Activated CD8-positive, alpha-beta T cell treated with anti-CD3 and anti-CD28 coated beads, Interleukin-2, amount 10 ng/mL, durations not matched to agents 7 days and 5 days (primary cell): ENCODE data around the gene FLT4. TPM values are rescaled to one million over a fixed set of nuclear protein-coding genes. Genes with fewer than 3 reads are reported as not detected.
"Not testable (repeated sequence)": the region's sequence is repeated elsewhere in the genome, so short reads cannot be mapped to it uniquely, and the experiment has no call there.

Source experiments
- ATAC-seq: fragments of 150-1000 bp; cut with Tn5 transposase; one replicate; pipeline ENCODE4 v1.10.0; 2021; ENCODE audit warnings: moderate library complexity
- CTCF ChIA-PET: fragments of 350-600 bp; sonication (Branson Sonifier 250); formaldehyde crosslinking; loops from one replicate; lab custom pipeline; 2021; ENCODE audit warnings: antibody characterized with exemption; lab: Charles Lee
- POLR2A ChIA-PET: fragments of 350-600 bp; sonication (Branson Sonifier 250); formaldehyde crosslinking; loops from one replicate; lab custom pipeline; 2021; ENCODE audit warnings: antibody characterized with exemption; lab: Charles Lee
- DNase-seq: peaks from one replicate; pipeline ENCODE4 v3.0.0-alpha.2; 2020
- H3K27ac Mint-ChIP-seq: one replicate; pipeline ENCODE4 v1.8.0; 2021; ENCODE audit warnings: mild to moderate bottlenecking, mixed read lengths
- H3K27me3 Mint-ChIP-seq: one replicate; pipeline ENCODE4 v1.8.0; 2021; ENCODE audit warnings: low read depth, mixed read lengths
- H3K36me3 Mint-ChIP-seq: one replicate; pipeline ENCODE4 v1.8.0; 2021; ENCODE audit warnings: low read depth, mixed read lengths
- H3K4me1 Mint-ChIP-seq: one replicate; pipeline ENCODE4 v1.8.0; 2021; ENCODE audit warnings: low read depth, mixed read lengths
- H3K4me3 Mint-ChIP-seq: one replicate; pipeline ENCODE4 v1.8.0; 2021; ENCODE audit warnings: mild to moderate bottlenecking, mixed read lengths
- H3K9me3 Mint-ChIP-seq: one replicate; pipeline ENCODE4 v1.8.0; 2022; ENCODE audit warnings: mixed read lengths; ENCODE audit not compliant: insufficient read depth
- total RNA-seq, 2 experiments: library from RNA; stranded (reverse); gene quantifications; one replicate each; pipeline ENCODE4 v1.2.3, GENCODE V29; 2021

FLT4 gene
- total RNA-seq, 2 experiments from 2014 or later, result 0.90 to 1.6 TPM

DNA sequence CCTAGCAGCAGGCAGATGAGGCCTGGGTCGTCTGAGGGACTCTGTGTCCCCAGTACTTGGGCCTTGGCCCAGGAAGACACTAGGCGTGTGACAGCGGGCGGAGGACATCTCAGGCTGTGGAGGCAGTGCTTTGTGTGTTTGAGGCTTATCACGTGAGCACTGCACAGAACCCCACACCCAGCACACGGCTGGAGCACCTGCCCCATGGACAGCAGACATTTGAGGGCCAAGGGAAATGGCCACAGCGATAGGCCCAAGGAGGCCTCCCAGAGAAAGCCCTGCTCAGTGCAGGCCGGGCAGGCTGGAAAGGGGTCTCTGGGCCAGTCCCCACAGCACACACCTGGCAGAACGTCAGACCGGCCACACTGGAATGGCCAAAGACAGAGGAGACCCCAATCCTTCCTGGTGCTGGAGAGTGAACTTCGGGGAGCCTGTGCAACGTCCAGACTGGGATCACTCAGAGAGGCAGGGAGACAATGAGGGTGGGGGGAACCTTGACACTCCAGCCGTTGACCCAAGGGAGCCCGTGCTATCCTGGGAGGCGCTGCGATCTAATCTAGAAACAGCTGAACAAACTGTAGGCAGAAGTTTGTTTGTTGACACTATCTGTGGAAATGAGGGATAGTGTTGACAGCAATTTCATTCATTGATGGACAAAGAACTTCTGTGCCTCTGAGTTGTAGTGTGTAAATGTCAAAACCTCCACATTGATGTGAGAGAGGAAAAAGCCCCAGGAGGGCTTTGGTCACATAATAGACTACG is 19.6 kb upstream of the FLT4 start:
- POLR2A ChIA-PET, result no interaction called here
- CTCF ChIA-PET, result interaction anchor here (1.5 kb wide), 1 partner anchor 151 kb away, joined by 4 read pairs; no protein-coding TSS in a partner anchor
- Mint-ChIP-seq H3K4me1 (peaks cover 12% of the 10 kb centered on the region), H3K4me3 (no peak overlapping the region), H3K27ac (no peak overlapping the region), H3K36me3 (no peaks in the 10 kb centered on the region), H3K27me3 (peaks cover 5% of the 10 kb centered on the region), H3K9me3 (no peaks in the 10 kb centered on the region)
- no peak for ATAC-seq
- no peak for DNase-seq

DNA sequence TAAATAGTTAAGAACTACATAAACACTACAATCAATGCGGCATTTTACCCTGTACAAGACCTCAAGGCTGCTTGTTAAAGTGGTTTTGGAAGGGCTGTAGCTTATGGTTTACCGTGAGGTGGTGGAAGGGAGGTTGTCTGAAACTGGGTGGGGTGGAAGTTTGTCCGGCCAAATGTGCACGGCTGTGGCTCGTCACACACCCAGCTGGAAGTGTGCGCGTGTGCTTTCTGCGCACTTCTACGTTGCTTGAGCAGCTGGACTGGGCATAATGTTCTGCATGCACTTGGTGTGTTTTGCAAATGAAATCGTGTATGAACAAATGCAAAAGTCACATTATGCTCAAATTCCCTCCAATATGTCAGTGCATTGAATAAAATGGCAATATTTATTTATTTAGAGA is 17.4 kb upstream of the FLT4 start:
- ATAC-seq (no peak), DNase-seq (no peak)
- peaks cover 2% of the 10 kb centered on the region for H3K27me3 Mint-ChIP-seq
- CTCF ChIA-PET, result interaction anchor here (0.7 to 1.1 kb wide), 3 partner anchors 24 to 60 kb away, joined by 3 read pairs; no protein-coding TSS in a partner anchor
- peaks cover 12% of the 10 kb centered on the region for H3K4me1 Mint-ChIP-seq
- H3K9me3 Mint-ChIP-seq, result no peaks in the 10 kb centered on the region
- H3K36me3 Mint-ChIP-seq, result no peaks in the 10 kb centered on the region
- no peak overlapping the region for H3K4me3 Mint-ChIP-seq
- POLR2A ChIA-PET, result no interaction called here
- H3K27ac Mint-ChIP-seq, result no peak overlapping the region

DNA sequence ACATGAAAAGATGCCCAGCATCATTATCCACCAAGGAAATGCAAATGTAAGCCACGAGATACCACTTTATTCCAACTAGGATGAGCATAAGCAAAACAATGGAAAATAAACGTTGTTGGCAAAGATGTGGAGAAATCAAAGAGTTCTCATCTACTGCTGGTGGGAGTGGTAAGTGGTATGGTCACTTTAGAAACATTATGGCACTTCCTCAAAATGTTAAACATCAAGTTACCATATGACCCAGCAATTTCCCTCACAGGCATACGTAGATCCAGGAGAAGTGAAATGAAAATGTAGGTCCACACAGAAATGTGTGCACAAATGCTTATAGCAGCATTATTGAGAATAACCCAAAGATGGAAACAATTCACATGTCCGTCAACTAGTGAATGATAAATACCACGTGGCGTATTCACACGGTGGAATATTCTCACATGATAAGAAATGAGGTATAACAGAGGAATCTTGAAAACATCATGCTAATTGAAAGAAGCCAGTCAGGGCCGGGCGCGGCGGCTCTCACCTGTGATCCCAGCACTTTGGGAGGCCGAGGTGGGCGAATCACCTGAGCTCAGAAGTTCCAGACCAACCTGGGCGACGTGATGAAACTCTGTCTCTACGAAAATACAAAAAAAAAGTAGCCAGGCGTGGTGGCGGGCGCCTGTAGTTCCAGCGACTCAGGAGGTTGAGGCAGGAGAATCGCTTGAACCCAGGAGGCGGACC is 16.4 kb upstream of the FLT4 start:
- H3K36me3 Mint-ChIP-seq, result no peaks in the 10 kb centered on the region
- H3K9me3 Mint-ChIP-seq, result no peaks in the 10 kb centered on the region
- H3K4me1 Mint-ChIP-seq, result peaks cover 12% of the 10 kb centered on the region
- CTCF ChIA-PET, result interaction anchor here (0.7 kb wide), 1 partner anchor 46 kb away, joined by 3 read pairs; no protein-coding TSS in a partner anchor
- POLR2A ChIA-PET, result no interaction called here
- no peak overlapping the region for H3K4me3 Mint-ChIP-seq
- H3K27me3 Mint-ChIP-seq, result peaks cover 4% of the 10 kb centered on the region
- DNase-seq, result no peak
- no peak overlapping the region for H3K27ac Mint-ChIP-seq
- ATAC-seq, result no peak

DNA sequence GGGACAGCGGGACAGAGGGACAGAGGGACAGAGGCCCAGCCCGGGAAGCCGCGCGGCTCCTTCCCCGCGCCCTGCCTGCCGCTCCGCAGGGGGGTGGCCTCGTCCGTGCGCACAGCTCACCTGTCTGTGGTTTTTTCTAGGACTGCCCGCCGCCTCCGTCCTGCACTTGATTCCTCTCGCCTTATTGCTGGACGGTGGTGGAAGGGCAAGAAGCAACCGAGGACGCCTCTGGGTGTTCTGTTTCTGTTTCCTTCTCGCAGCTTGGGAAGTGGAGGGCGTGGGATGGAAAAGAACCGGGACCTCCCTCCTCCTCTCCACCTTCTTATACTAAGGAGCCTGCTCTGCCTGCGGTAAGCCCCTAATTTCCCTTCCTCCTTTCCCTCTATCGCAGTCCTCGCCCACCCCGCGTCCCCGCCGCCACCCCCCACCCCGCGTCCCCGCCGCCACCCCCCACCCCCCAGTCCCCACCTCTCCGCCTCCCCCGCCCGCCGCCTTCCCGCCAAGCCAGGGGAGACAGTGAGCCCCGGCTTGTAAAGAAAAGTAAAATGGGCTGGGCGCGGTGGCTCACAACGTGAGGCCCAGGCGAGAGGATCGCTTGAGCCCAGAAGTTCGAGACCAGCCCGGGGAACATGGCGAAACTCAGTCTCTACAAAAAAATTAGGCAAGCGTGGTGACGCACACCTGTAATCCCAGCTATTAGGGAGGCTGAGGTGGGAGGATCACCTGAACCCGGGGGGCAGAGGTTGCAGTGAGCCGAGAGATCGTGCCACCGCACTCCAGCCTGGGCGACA is 9.6 kb upstream of the FLT4 start:
- H3K4me1 Mint-ChIP-seq, result no peaks in the 10 kb centered on the region
- DNase-seq, result no peak
- no peaks in the 10 kb centered on the region for H3K9me3 Mint-ChIP-seq
- ATAC-seq, result no peak
- H3K27ac Mint-ChIP-seq, result no peak overlapping the region
- no peaks in the 10 kb centered on the region for H3K36me3 Mint-ChIP-seq
- peaks cover 33% of the 10 kb centered on the region for H3K27me3 Mint-ChIP-seq
- H3K4me3 Mint-ChIP-seq, result no peak overlapping the region
- ChIA-PET POLR2A (no interaction called here), CTCF (no interaction called here)

DNA sequence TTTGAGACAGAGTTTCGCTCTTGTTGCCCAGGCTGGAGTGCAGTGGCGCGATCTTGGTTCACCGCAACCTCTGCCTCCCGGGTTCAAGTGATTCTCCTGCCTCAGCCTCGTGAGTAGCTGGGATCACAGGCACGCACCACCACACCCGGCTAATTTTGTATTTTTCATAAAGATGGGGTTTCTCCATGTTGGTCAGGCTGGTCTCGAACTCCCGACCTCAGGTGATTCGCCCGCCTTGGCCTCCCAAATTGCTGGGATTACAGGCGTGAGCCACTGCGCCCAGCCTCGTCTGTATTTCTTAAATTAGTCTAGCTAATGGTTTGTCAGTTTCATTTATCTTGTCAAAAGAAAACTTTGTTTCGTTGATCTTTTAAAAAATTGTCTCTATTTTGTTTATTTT is 5.8 kb upstream of the FLT4 start:
- ATAC-seq, H3K27ac Mint-ChIP-seq, H3K4me1 Mint-ChIP-seq, H3K36me3 Mint-ChIP-seq, POLR2A ChIA-PET, CTCF ChIA-PET, DNase-seq, H3K4me3 Mint-ChIP-seq, H3K9me3 Mint-ChIP-seq: not testable (repeated sequence)
- H3K27me3 Mint-ChIP-seq, result peaks cover 38% of the 10 kb centered on the region

DNA sequence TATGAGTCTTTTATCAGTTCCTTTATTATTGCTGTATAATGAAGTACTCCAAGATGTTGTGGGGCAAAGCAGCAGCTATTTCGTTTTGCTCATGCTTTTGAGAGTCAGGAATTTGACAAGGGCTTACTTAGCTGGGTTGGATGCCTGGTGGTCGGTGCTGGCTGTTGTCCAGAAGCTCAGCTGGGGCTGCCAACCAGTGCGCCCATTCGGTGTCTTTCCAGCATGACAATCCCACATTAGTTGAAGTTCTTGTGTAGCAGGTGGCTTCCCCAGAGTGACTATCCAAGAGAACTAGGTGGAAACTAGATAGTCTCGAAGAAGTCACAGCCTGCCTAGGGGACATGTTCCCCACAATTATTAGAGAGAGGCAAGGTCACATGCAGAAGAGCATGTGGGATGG is 3.4 kb upstream of the FLT4 start:
- ChIA-PET CTCF (interaction anchor here (1.5 kb wide), 1 partner anchor 34 kb away, joined by 5 read pairs; no protein-coding TSS in a partner anchor), POLR2A (no interaction called here)
- H3K9me3 Mint-ChIP-seq, result no peaks in the 10 kb centered on the region
- peaks cover 43% of the 10 kb centered on the region for H3K27me3 Mint-ChIP-seq
- DNase-seq, result no peak
- H3K4me1 Mint-ChIP-seq, result peaks cover 11% of the 10 kb centered on the region
- no peaks in the 10 kb centered on the region for H3K36me3 Mint-ChIP-seq
- no peak overlapping the region for H3K4me3 Mint-ChIP-seq
- no peak for ATAC-seq
- H3K27ac Mint-ChIP-seq, result no peak overlapping the region

DNA sequence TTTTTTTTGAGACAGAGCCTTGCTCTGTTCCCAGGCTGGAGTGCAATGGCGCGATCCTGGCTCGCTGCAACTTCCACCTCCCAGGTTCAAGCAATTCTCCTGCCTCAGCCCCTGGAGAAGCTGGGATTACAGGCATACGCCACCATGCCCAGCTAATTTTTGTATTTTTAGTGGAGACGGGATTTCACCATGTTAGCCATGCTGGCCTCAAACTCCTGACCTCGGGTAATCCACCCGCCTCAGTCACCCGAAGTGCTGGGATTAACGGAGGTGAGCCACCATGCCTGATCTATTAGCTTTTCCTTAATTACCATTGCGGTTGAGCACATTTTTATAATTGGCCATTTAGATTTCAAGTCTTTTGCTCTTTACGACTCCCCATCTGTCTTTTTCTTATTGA is 2.9 kb upstream of the FLT4 start:
- POLR2A ChIA-PET, result no interaction called here
- no peaks in the 10 kb centered on the region for H3K9me3 Mint-ChIP-seq
- CTCF ChIA-PET, result interaction anchor here (1.5 kb wide), 1 partner anchor 33 kb away, joined by 5 read pairs; no protein-coding TSS in a partner anchor
- H3K27me3 Mint-ChIP-seq, result peaks cover 46% of the 10 kb centered on the region
- ATAC-seq (no peak), DNase-seq (no peak)
- H3K4me1 Mint-ChIP-seq, result peaks cover 11% of the 10 kb centered on the region
- H3K36me3 Mint-ChIP-seq, result no peaks in the 10 kb centered on the region
- H3K4me3 Mint-ChIP-seq, result no peak overlapping the region
- H3K27ac Mint-ChIP-seq, result no peak overlapping the region

DNA sequence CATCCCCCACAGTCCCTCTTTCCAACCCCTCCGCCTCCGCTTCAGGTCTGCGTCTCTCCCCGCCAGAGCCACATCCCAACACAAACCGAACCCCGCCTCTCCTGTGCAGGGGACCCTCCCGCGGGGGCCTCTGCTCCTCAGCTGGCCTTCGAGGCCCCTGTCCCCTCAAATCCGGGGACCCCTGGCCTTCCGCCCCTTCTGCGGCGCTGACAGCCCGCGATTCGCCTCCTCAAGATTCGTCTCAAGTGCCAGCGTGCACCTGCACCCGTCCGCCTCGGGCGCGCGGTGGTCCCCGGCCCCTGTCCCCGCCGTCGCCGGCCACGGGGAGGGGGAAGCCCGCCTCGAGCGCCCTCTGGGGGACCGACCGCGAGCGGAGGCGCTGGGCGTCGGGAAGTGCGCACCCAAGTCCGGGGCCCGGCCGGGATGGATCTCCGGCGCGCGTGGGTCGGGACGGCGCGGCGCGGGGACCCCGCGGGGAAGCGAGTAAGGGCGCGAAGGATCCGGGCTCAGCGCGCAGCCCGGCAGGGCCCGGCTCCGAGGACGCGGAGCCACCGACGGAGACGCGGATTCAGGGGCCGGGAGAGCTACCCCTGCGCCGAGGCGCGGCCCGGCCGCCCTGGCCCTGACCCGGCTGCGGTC is 623 bp downstream of the FLT4 start:
- H3K4me1 Mint-ChIP-seq, result peaks cover 11% of the 10 kb centered on the region
- CTCF ChIA-PET, result interaction anchor here (0.8 to 1.6 kb wide), 5 partner anchors 8 to 70 kb away, joined by 3 to 4 read pairs (median 3); no protein-coding TSS in a partner anchor
- no peak overlapping the region for H3K27ac Mint-ChIP-seq
- H3K27me3 Mint-ChIP-seq, result peaks cover 37% of the 10 kb centered on the region
- no peaks in the 10 kb centered on the region for H3K36me3 Mint-ChIP-seq
- POLR2A ChIA-PET, result no interaction called here
- peak; percentile 47 for ATAC-seq
- no peaks in the 10 kb centered on the region for H3K9me3 Mint-ChIP-seq
- no peak for DNase-seq
- peak overlapping the region; percentile 57 for H3K4me3 Mint-ChIP-seq

DNA sequence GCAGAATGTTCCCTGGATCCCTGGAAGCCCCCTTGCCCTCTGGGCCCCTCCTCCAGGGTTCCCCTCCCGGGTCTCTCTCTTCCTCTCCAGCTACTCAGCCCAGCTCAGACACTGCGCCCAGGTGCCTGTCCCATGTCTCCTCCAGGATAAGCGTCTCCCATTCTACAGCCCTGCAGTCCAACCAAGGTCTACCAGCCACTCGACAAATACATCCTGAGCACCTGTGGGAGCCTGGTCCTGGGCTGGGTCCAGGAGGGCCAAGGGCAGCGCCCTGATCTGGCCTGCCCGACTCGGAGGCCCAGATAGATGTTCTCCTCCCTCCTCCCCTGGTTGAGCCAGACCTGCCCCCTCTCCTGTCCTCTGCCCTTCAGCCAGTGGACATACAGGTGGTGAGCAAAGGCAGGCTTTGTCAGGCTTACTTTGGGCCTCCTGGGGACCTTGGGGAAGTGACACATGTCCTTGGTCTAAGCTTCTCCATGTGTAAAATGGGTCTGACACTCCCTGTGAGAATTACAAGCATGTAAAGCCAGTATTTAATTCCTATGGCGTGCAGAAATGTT is 1.4 kb downstream of the FLT4 start:
- H3K36me3 Mint-ChIP-seq, result no peaks in the 10 kb centered on the region
- no peaks in the 10 kb centered on the region for H3K9me3 Mint-ChIP-seq
- peak overlapping the region; percentile 57 for H3K4me3 Mint-ChIP-seq
- H3K27me3 Mint-ChIP-seq, result peaks cover 37% of the 10 kb centered on the region
- ATAC-seq (no peak), DNase-seq (no peak)
- no peak overlapping the region for H3K27ac Mint-ChIP-seq
- ChIA-PET POLR2A (no interaction called here), CTCF (interaction anchor here (0.8 to 1.6 kb wide), 5 partner anchors 9 to 71 kb away, joined by 3 to 4 read pairs (median 3); no protein-coding TSS in a partner anchor)
- H3K4me1 Mint-ChIP-seq, result peaks cover 11% of the 10 kb centered on the region

DNA sequence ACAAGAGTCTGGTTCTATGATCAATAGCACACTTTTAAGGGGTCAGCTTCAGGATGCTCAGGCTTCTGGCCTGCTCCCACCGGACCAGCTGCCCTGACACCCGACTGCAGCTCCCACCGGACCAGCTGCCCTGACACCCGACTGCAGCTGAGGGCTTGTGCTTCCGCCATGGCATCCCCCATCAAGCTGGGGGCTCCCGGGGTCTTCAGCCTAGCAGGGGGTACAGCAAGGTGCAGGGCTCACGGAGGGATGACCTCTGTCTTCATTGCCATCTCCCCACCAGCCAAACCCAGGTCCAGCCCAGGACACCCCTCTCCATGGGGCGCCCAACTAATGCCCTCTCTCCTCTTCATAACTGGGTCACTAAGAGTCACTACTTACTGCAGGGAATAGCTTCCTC is 1.9 kb downstream of the FLT4 start:
- Mint-ChIP-seq H3K27ac (no peak overlapping the region), H3K4me1 (peaks cover 11% of the 10 kb centered on the region), H3K4me3 (no peak overlapping the region), H3K36me3 (no peaks in the 10 kb centered on the region), H3K27me3 (peaks cover 36% of the 10 kb centered on the region), H3K9me3 (no peaks in the 10 kb centered on the region)
- CTCF ChIA-PET, result interaction anchor here (0.6 to 1.6 kb wide), 3 partner anchors 45 to 153 kb away, joined by 3 to 4 read pairs (median 3); no protein-coding TSS in a partner anchor
- POLR2A ChIA-PET, result no interaction called here
- ATAC-seq, result no peak
- no peak for DNase-seq

DNA sequence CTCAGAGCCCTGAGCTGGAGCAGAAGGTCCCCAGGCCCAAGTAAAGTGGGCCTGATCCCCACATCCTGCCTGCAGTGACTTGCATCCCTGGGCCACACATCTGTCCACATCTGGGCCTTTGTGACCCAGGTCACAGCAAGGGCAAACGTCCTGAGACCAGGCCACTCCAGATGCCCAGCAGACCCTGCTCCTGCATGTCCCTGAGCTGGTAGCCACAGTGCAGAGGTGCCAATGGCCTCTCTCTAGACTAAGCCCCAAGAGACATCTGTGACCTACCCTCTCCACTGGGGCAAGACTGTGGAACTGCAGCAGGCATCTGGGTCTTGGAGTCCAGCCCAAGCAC is 2.5 kb downstream of the FLT4 start:
- Mint-ChIP-seq H3K4me3 (no peak overlapping the region), H3K36me3 (no peaks in the 10 kb centered on the region), H3K27ac (no peak overlapping the region), H3K9me3 (no peaks in the 10 kb centered on the region), H3K27me3 (peaks cover 34% of the 10 kb centered on the region), H3K4me1 (peaks cover 11% of the 10 kb centered on the region)
- no peak for DNase-seq
- ChIA-PET CTCF (interaction anchor here (0.6 kb wide), 1 partner anchor 154 kb away, joined by 3 read pairs; no protein-coding TSS in a partner anchor), POLR2A (no interaction called here)
- no peak for ATAC-seq
